Measurements from ENCODE around the gene ACOT7. TPM values are rescaled to one million over a fixed set of nuclear protein-coding genes. Genes with fewer than 3 reads are reported as not detected.

ACOT7 gene
- total RNA-seq, 1 experiment from 2014 or later: 165 TPM

DNA sequence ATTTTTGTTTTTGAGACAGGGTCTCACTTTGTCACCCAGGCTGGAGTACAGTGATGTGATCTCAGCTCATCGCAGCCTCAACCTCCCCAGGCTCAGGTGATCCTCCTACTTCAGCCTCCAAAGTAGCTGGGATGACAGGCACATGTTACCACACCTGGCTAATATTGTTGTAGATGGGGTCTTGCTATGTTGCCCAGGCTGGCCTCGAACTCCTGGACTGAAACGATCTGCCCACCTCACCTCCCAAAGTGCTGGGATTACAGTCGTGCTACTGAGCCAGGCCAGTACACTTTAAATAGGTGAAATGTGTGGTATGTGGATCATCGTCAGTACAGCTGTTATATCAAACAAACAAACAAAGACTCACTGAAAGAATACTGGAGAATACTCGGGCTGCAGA lies 97.7 kb downstream of the ACOT7 start:
- BruUV-seq (replicated peaks): no TSS peak
- H3K27ac ChIP-seq (ENCODE audit: low read length): peak overlapping the region; percentile 96
- peak overlapping the region; percentile 27; the same call in 1 of the 2 replicates for H3K4me2 ChIP-seq (ENCODE audit: low read length)
- ChIA-PET POLR2A (ENCODE audit: unreplicated experiment) (no interaction called here), CTCF (no interaction called here)
- DNase-seq (no peak), ATAC-seq (no peak)
- peaks cover 15% of the 10 kb centered on the region for H3F3A ChIP-seq (ENCODE audit: low read length, unreplicated experiment)
- no peaks in the 10 kb centered on the region for H3K9me3 ChIP-seq (ENCODE audit: low read length)
- H3K27me3 ChIP-seq (ENCODE audit: low read length): no peaks in the 10 kb centered on the region
- H3K9me2 ChIP-seq (replicated peaks; ENCODE audit: low read length): no peaks in the 10 kb centered on the region
- intact Hi-C loops (cut with micrococcal nuclease): no loop called here
- peak overlapping the region; percentile 86 for H3K9ac ChIP-seq (ENCODE audit: low read length)
- peaks cover 30% of the 10 kb centered on the region for H3K79me2 ChIP-seq (ENCODE audit: low read length)
- H2AFZ ChIP-seq (ENCODE audit: low read length): no peak overlapping the region
- H3K4me1 ChIP-seq (ENCODE audit: insufficient read depth, low read length): peaks cover 47% of the 10 kb centered on the region
- H3K36me3 ChIP-seq (ENCODE audit: low read depth, low read length): peaks cover 9% of the 10 kb centered on the region
- no peak overlapping the region for H3K4me3 ChIP-seq (ENCODE audit: low read length)
- H4K20me1 ChIP-seq (ENCODE audit: low read length): no peaks in the 10 kb centered on the region
- no peak for TF ChIP-seq EZH2 (IDR thresholded peaks at IDR 0.05; ENCODE audit: low read length, unreplicated experiment)

DNA sequence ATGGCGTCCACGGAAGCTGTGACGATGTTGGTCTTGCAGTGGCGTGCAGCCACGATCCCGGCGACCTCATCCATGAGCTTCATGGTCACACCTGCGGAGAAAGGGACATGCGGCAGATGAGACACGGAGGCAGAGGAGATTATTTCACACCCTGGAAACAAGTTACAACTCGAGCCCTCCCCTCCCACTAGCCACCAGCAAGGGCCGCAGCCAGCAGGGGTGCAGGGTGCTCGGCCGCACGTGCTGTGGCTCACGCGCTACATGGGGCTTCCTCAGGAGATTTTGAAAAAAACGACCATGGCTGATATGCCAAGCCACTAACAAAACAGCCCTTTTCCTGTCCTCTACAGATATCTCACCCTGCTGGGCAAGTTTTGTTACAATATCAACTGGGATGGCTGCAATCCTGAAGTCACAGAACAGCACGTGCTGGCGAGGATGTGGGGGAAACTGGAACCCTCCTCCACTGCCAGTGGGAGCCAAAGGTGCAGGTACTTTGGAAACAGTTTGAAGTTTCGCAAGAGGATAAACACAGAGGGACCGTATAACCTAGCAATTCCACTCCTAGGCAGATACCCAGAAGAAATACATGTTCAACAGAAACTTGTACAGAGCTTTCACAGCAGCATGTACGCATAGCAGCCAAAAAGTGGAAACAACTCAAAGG lies 98.5 kb downstream of the ACOT7 start:
- H3K27ac ChIP-seq (ENCODE audit: low read length): peak overlapping the region; percentile 96
- H3K4me2 ChIP-seq (ENCODE audit: low read length): peak overlapping the region; percentile 27
- ChIA-PET POLR2A (ENCODE audit: unreplicated experiment) (interaction anchor here (0.6 kb wide), 1 partner anchor 49 kb away, joined by 3 read pairs; no protein-coding TSS in a partner anchor), CTCF (interaction anchor here (1.1 kb wide), 1 partner anchor 48 kb away, joined by 6 read pairs; no protein-coding TSS in a partner anchor)
- H3K36me3 ChIP-seq (ENCODE audit: low read depth, low read length): peaks cover 9% of the 10 kb centered on the region
- H4K20me1 ChIP-seq (ENCODE audit: low read length): no peaks in the 10 kb centered on the region
- H3K4me1 ChIP-seq (ENCODE audit: insufficient read depth, low read length): peaks cover 40% of the 10 kb centered on the region
- TSS peak; percentile 81 for BruUV-seq (replicated peaks)
- H3F3A ChIP-seq (ENCODE audit: low read length, unreplicated experiment): peaks cover 13% of the 10 kb centered on the region
- H2AFZ ChIP-seq (ENCODE audit: low read length): no peak overlapping the region
- no peak; the same call in 1 of the 2 replicates for TF ChIP-seq CTCF (conservative IDR thresholded peaks at IDR 0.05; ENCODE audit: low read depth, low read length)
- TF ChIP-seq EZH2 (IDR thresholded peaks at IDR 0.05; ENCODE audit: low read length, unreplicated experiment): no peak
- no peak; the same call in 1 of the 2 replicates for TF ChIP-seq EZH2phosphoT487 (IDR thresholded peaks at IDR 0.05; ENCODE audit: borderline replicate concordance, low read length)
- no peaks in the 10 kb centered on the region for H3K27me3 ChIP-seq (ENCODE audit: low read length)
- peak overlapping the region; percentile 86 for H3K9ac ChIP-seq (ENCODE audit: low read length)
- H3K9me2 ChIP-seq (replicated peaks; ENCODE audit: low read length): no peaks in the 10 kb centered on the region
- no peaks in the 10 kb centered on the region for H3K9me3 ChIP-seq (ENCODE audit: low read length)
- peak; percentile 85 for DNase-seq
- H3K79me2 ChIP-seq (ENCODE audit: low read length): peaks cover 30% of the 10 kb centered on the region
- H3K4me3 ChIP-seq (ENCODE audit: low read length): no peak overlapping the region
- intact Hi-C loops (cut with micrococcal nuclease): loop anchor here (1.0 kb wide), 2 partner anchors 35 to 48 kb away; no protein-coding TSS in a partner anchor
- ATAC-seq: peak; percentile 1

- Histone ChIP-seq H4K20me1 (ENCODE audit: low read length) (no peaks in the 10 kb centered on the region), H3K27ac (ENCODE audit: low read length) (peak overlapping the region; percentile 96), H3K36me3 (ENCODE audit: low read depth, low read length) (peaks cover 9% of the 10 kb centered on the region), H3K9ac (ENCODE audit: low read length) (peak overlapping the region; percentile 86), H3K4me2 (ENCODE audit: low read length) (peak overlapping the region; percentile 27), H3K9me3 (ENCODE audit: low read length) (no peaks in the 10 kb centered on the region), H3F3A (ENCODE audit: low read length, unreplicated experiment) (peaks cover 13% of the 10 kb centered on the region), H3K9me2 (replicated peaks; ENCODE audit: low read length) (no peaks in the 10 kb centered on the region), H3K79me2 (ENCODE audit: low read length) (peaks cover 24% of the 10 kb centered on the region), H3K4me3 (ENCODE audit: low read length) (no peak overlapping the region), H3K4me1 (ENCODE audit: insufficient read depth, low read length) (peaks cover 33% of the 10 kb centered on the region), H3K27me3 (ENCODE audit: low read length) (no peaks in the 10 kb centered on the region), H2AFZ (ENCODE audit: low read length) (no peak overlapping the region)
- ATAC-seq: peak; percentile 90
- peak; percentile 97 for DNase-seq
- ChIA-PET POLR2A (ENCODE audit: unreplicated experiment) (interaction anchor here (0.5 to 0.6 kb wide), 3 partner anchors 23 to 110 kb away, joined by 3 to 4 read pairs (median 4); no protein-coding TSS in a partner anchor), CTCF (interaction anchor here (0.6 to 1.1 kb wide), 2 partner anchors 47 to 61 kb away, joined by 3 to 6 read pairs; no protein-coding TSS in a partner anchor)
- TF ChIP-seq EZH2phosphoT487 (IDR thresholded peaks at IDR 0.05; ENCODE audit: borderline replicate concordance, low read length): peak; percentile 68; the same call in 1 of the 2 replicates
- TF ChIP-seq EZH2 (IDR thresholded peaks at IDR 0.05; ENCODE audit: low read length, unreplicated experiment): no peak
- intact Hi-C loops (cut with micrococcal nuclease): loop anchor here (1.0 kb wide), 2 partner anchors 34 to 49 kb away; no protein-coding TSS in a partner anchor
- BruUV-seq (replicated peaks): TSS peak; percentile 78
These were observed 99.3 kb downstream of the ACOT7 start for GRCh38 chr1:6294080-6294889.

All from PC-3 (cell line).